Breast epithelium (tissue), 3 donors: ENCODE results near the gene CDKN3.

Source experiments
- CTCF ChIP-seq, 3 donors: fragments of 450-650 bp; IDR thresholded peaks; one replicate each; pipeline ENCODE4 v1.5.1; 2016 to 2017; ENCODE audit warnings: antibody characterized with exemption in 3 of 3, mild to moderate bottlenecking in 3 of 3, moderate library complexity in 3 of 3
- POLR2AphosphoS5 ChIP-seq, 3 donors: sonication (generic); formaldehyde crosslinking; IDR thresholded peaks; one replicate each; pipeline ENCODE4 v1.6.1; 2017; ENCODE audit warnings: antibody characterized with exemption in 3 of 3

GRCh38 chr14:54348923-54349620, 47.7 kb upstream of the CDKN3 start:
- TF ChIP-seq CTCF (IDR thresholded peaks at IDR 0.05): no peak
- no peak for TF ChIP-seq POLR2AphosphoS5 (IDR thresholded peaks at IDR 0.05)
